HepG2 (cell line): ENCODE data around the gene NECAB2. TPM values are rescaled to one million over a fixed set of nuclear protein-coding genes. Genes with fewer than 3 reads are reported as not detected.

Experiments used
- ATAC-seq: fragments of 200-7000 bp; cut with Tn5 transposase; 3 replicates; pipeline ENCODE4 v1.9.1; 2020; ENCODE audit warnings: mild to moderate bottlenecking, moderate library complexity
- BruUV-seq: library from RNA; stranded (reverse); fragments of 400-500 nt; replicated peaks from 2 replicates; lab custom pipeline; 2021; lab: Mats Ljungman, UMichigan
- CTCF ChIA-PET: fragments of 300-600 bp; formaldehyde crosslinking; extraction: SDS; loops from one replicate; lab custom pipeline; 2021; ENCODE audit warnings: low total read pairs, inconsistent platforms, low intra/inter-chr PET ratio; lab: Yijun Ruan, JAX
- POLR2A ChIA-PET: fragments of 350-600 bp; sonication (Branson Sonifier 250); formaldehyde crosslinking; loops from one replicate; lab custom pipeline; 2020; ENCODE audit warnings: antibody characterized with exemption, inconsistent platforms; lab: Yijun Ruan, JAX
- DNase-seq: peaks from one replicate; pipeline ENCODE4 v3.0.0-alpha.2; 2015; ENCODE audit warnings: low spot score
- FAIRE-seq: peaks from 3 replicates; lab custom pipeline; 2011; peaks lifted over from hg19 to GRCh38; lab: Jason Lieb, UNC
- H2AFZ ChIP-seq: one replicate; pipeline ENCODE4 v1.6.1; 2011; ENCODE audit warnings: low read length, inconsistent platforms
- H3K27ac ChIP-seq: fragments of 300-600 bp; 3 replicates; pipeline ENCODE4 v1.8.0; 2011; ENCODE audit warnings: mixed run types, mild to moderate bottlenecking, mixed read lengths, low read length, inconsistent platforms; ENCODE audit not compliant: insufficient read depth; ENCODE audit errors: extremely low read length
- H3K27me3 ChIP-seq, 2 experiments: fragments of 200-600 bp in 1 of 2; 2 replicates in 1 of 2; 3 replicates in 1 of 2; pipeline versions ENCODE4 v1.6.0 to v1.8.0; 2011; ENCODE audit warnings: low read length in 2 of 2, mild to moderate bottlenecking in 2 of 2, moderate library complexity in 2 of 2, inconsistent platforms in 1 of 2; ENCODE audit not compliant: insufficient read depth in 2 of 2, control insufficient read depth in 1 of 2
- H3K36me3 ChIP-seq, 2 experiments: fragments of 200-600 bp in 1 of 2; replicated peaks in 1 of 2; 2 replicates in 1 of 2; 3 replicates in 1 of 2; pipeline versions ENCODE4 v1.5.1 to v1.8.0; 2011; ENCODE audit warnings: low read length in 2 of 2, inconsistent platforms in 1 of 2; ENCODE audit not compliant: insufficient read depth in 2 of 2, control insufficient read depth in 1 of 2
- H3K4me1 ChIP-seq: 2 replicates; pipeline ENCODE4 v1.5.1; 2012; ENCODE audit warnings: low read length, inconsistent platforms; ENCODE audit not compliant: insufficient read depth
- H3K4me2 ChIP-seq: 2 replicates; pipeline ENCODE4 v1.6.0; 2011; ENCODE audit warnings: low read depth, low read length, inconsistent platforms
- H3K4me3 ChIP-seq, 3 experiments: fragments of 200-600 bp in 1 of 3; sonication (generic), shearing (Covaris generic) in 1 of 3; replicated peaks in 1 of 3; 2 replicates each; pipeline ENCODE4 v1.5.1; 2011 to 2016; ENCODE audit warnings: low read length in 3 of 3, inconsistent platforms in 2 of 3, low read depth in 2 of 3, mild to moderate bottlenecking in 2 of 3, control low read depth in 1 of 3, mixed read lengths in 1 of 3; ENCODE audit not compliant: insufficient read depth in 1 of 3
- H3K79me2 ChIP-seq: one replicate; pipeline ENCODE4 v1.6.1; 2011; ENCODE audit warnings: low read length, inconsistent platforms; ENCODE audit not compliant: insufficient read depth
- H3K9ac ChIP-seq: 2 replicates; pipeline ENCODE4 v1.6.0; 2011; ENCODE audit warnings: mild to moderate bottlenecking, low read depth, low read length, inconsistent platforms; ENCODE audit not compliant: insufficient read depth
- H3K9me3 ChIP-seq: 2 replicates; pipeline ENCODE4 v1.5.1; 2012; ENCODE audit warnings: mild to moderate bottlenecking, low read length
- H4K20me1 ChIP-seq: 2 replicates; pipeline ENCODE4 v1.6.0; 2011; ENCODE audit warnings: inconsistent platforms, mild to moderate bottlenecking, low read length, moderate library complexity; ENCODE audit not compliant: insufficient read depth
- CBFB ChIP-seq: sonication (generic); formaldehyde crosslinking; IDR thresholded peaks from 2 replicates; pipeline ENCODE4 v1.4.0; 2020; ENCODE audit warnings: missing genetic modification reagents
- CREB3 ChIP-seq: sonication (generic); formaldehyde crosslinking; IDR thresholded peaks from 2 replicates; pipeline ENCODE4 v1.5.0; 2020; ENCODE audit warnings: missing genetic modification reagents
- DMTF1 ChIP-seq: sonication (generic); formaldehyde crosslinking; IDR thresholded peaks from 2 replicates; pipeline ENCODE4 v1.4.0; 2020; ENCODE audit warnings: mild to moderate bottlenecking, missing genetic modification reagents
- MAFG ChIP-seq: sonication (generic); formaldehyde crosslinking; IDR thresholded peaks from 2 replicates; pipeline ENCODE4 v1.5.1; 2020; ENCODE audit warnings: mild to moderate bottlenecking, missing genetic modification reagents
- MAX ChIP-seq: IDR thresholded peaks from 2 replicates; pipeline ENCODE4 v1.6.1; 2012; ENCODE audit warnings: inconsistent platforms
- NFE2 ChIP-seq: sonication (generic); formaldehyde crosslinking; IDR thresholded peaks from 2 replicates; pipeline ENCODE4 v1.4.0; 2020; ENCODE audit warnings: missing genetic modification reagents
- NFYC ChIP-seq: IDR thresholded peaks from 2 replicates; pipeline ENCODE4 v1.6.1; 2016; ENCODE audit warnings: missing genetic modification reagents, missing compliant biosample characterization
- NPAS2 ChIP-seq: sonication (generic); formaldehyde crosslinking; IDR thresholded peaks from 2 replicates; pipeline ENCODE4 v1.8.0; 2022; ENCODE audit warnings: mild to moderate bottlenecking, missing genetic modification reagents, borderline replicate concordance
- RFX3 ChIP-seq: IDR thresholded peaks from 2 replicates; pipeline ENCODE4 v1.6.1; 2016; ENCODE audit warnings: missing biosample characterization, missing genetic modification reagents
- SP140L ChIP-seq: sonication (generic); formaldehyde crosslinking; IDR thresholded peaks from 2 replicates; pipeline ENCODE4 v1.4.0; 2020; ENCODE audit warnings: missing genetic modification reagents, borderline replicate concordance
- ZNF232 ChIP-seq: sonication (generic); formaldehyde crosslinking; IDR thresholded peaks from 2 replicates; pipeline ENCODE4 v1.4.0; 2020; ENCODE audit warnings: missing genetic modification reagents, borderline replicate concordance
- ZNF326 ChIP-seq: sonication (generic); formaldehyde crosslinking; IDR thresholded peaks from 2 replicates; pipeline ENCODE4 v1.4.0; 2020; ENCODE audit warnings: missing genetic modification reagents, borderline replicate concordance
- ZNF614 ChIP-seq: IDR thresholded peaks from 2 replicates; pipeline ENCODE4 v1.6.1; 2018; ENCODE audit warnings: missing biosample characterization, missing genetic modification reagents, inconsistent platforms, borderline replicate concordance
- ZNF704 ChIP-seq: sonication (generic); formaldehyde crosslinking; IDR thresholded peaks from 2 replicates; pipeline ENCODE4 v1.8.1; 2023; ENCODE audit warnings: mild to moderate bottlenecking, inconsistent platforms, moderate library complexity, missing genetic modification reagents, borderline replicate concordance
- ZNF710 ChIP-seq: sonication (generic); formaldehyde crosslinking; IDR thresholded peaks from 2 replicates; pipeline ENCODE4 v1.5.0; 2020; ENCODE audit warnings: mild to moderate bottlenecking, missing genetic modification reagents, borderline replicate concordance
- ZSCAN22 ChIP-seq: sonication (generic); formaldehyde crosslinking; IDR thresholded peaks from 2 replicates; pipeline ENCODE4 v1.4.0; 2020; ENCODE audit warnings: mild to moderate bottlenecking, missing genetic modification reagents
- WGBS: methylation state at CpG from one replicate; pipeline ENCODE4 v1.1.6; 2017; ENCODE audit warnings: low lambda C conversion rate; 5-methylcytosine and 5-hydroxymethylcytosine counted together
- in situ Hi-C: cut with HindIII; loops from 2 replicates; pipeline ENCODE4 v1.10.0; 2017; ENCODE audit warnings: low pct_unique_long_range_greater_than_20kb; ENCODE audit not compliant: extremely low pct_ligation_motif_present
- intact Hi-C: fragments of 100-400 bp; cut with micrococcal nuclease; formaldehyde crosslinking; loops from one replicate; pipeline ENCODE4 v1.10.0; 2022; ENCODE audit not compliant: unreplicated experiment
- polyA plus RNA-seq, 8 experiments: library from polyadenylated mRNA; depleted of rRNA in 3 of 8; stranded (reverse) in 7 of 8; unstranded in 1 of 8; fragments of >200 nt; fragmentation: Illumina TruSeq in 4 of 8; extraction: Trizol in 4 of 8; gene quantifications; 2 replicates each; pipeline versions ENCODE4 v1.2.1 to v1.2.3, GENCODE V29; 2011 to 2016; ENCODE audit warnings: low read depth in 4 of 8, missing spikeins in 1 of 8, mixed read lengths in 1 of 8; ENCODE audit not compliant: insufficient read depth in 1 of 8
- total RNA-seq, 5 experiments: library from RNA; depleted of rRNA; stranded (reverse); fragments of >200 nt; fragmentation: Illumina TruSeq; extraction: Trizol; gene quantifications; 2 replicates each; pipeline ENCODE4 v1.2.3, GENCODE V29; 2016; ENCODE audit warnings: low read depth in 1 of 5

NECAB2 gene
- total and polyA plus RNA-seq, 2 of the 13 experiments (the other 11 are each of a cell fraction or from before 2014, with no cell fraction given), result 0.21 to 0.49 TPM

- no peaks in the 10 kb centered on the region for H4K20me1 ChIP-seq
- H3K4me2 ChIP-seq, result no peak overlapping the region
- POLR2A ChIA-PET, result interaction anchor here (5.4 kb wide), 1 partner anchor 28 kb away, joined by 46 read pairs; the partner anchor contains the start of gene OSGIN1
- H3K9ac ChIP-seq, result no peak overlapping the region
- intact Hi-C loops, result no loop called here
- H3K9me3 ChIP-seq, result no peaks in the 10 kb centered on the region
- 72% methylated on average over 12 of the region's 12 CpGs for WGBS
- in situ Hi-C loops, result loop anchor here (10.0 kb wide), 1 partner anchor 120 kb away; the partner anchor contains the start of gene SLC38A8
- peaks cover 39% of the 10 kb centered on the region for H3K4me1 ChIP-seq
- peaks cover 2 to 7% of the 10 kb centered on the region in 2 experiments; a peak in 3 of 5 replicates for H3K27me3 ChIP-seq
- no peaks in the 10 kb centered on the region for H3K79me2 ChIP-seq
- CTCF ChIA-PET, result interaction anchor here (3.0 kb wide), 1 partner anchor 140 kb away, joined by 9 read pairs; no protein-coding TSS in a partner anchor
- FAIRE-seq (no peak), DNase-seq (no peak), ATAC-seq (no peak)
- H2AFZ ChIP-seq, result no peak overlapping the region
- H3K36me3 ChIP-seq, result no peaks in the 10 kb centered on the region
- TF ChIP-seq ZNF326 (CRISPR knock-in tag), result no peak
- TF ChIP-seq NFE2, result no peak
- TF ChIP-seq NPAS2 (CRISPR knock-in tag), result no peak
- no peak for TF ChIP-seq NFYC
- TF ChIP-seq ZNF710, result no peak
- no peak for TF ChIP-seq CREB3
- no peak for TF ChIP-seq CBFB (CRISPR knock-in tag)
- TF ChIP-seq ZSCAN22 (CRISPR knock-in tag), result no peak
- no peak for TF ChIP-seq ZNF704 (CRISPR knock-in tag)
- TF ChIP-seq ZNF232 (CRISPR knock-in tag), result no peak
- TF ChIP-seq MAX, result no peak
- no peak for TF ChIP-seq MAFG (CRISPR knock-in tag)
- TF ChIP-seq DMTF1 (CRISPR knock-in tag), result no peak
- no peak for TF ChIP-seq RFX3 (CRISPR knock-in tag)
- TF ChIP-seq ZNF614 (CRISPR knock-in tag), result no peak
- TF ChIP-seq SP140L (CRISPR knock-in tag), result no peak
- H3K27ac ChIP-seq, result no peak overlapping the region
- BruUV-seq, result no TSS peak
- H3K4me3 ChIP-seq, result no peak overlapping the region
These were observed 42.7 kb upstream of the NECAB2 start for GRCh38 chr16:83925095-83925905.
